K562 (cell line): ENCODE data around the gene CMSS1. TPM values are rescaled to one million over a fixed set of nuclear protein-coding genes. Genes with fewer than 3 reads are reported as not detected.
A peak's percentile ranks its signal among the peaks of the same experiment; 100 is the strongest.

ENCODE experiments used
- CUX1 ChIP-seq: fragments of 200-800 bp; sonication (Bioruptor generic); IDR thresholded peaks from 2 replicates; pipeline ENCODE4 v1.6.1; 2016; ENCODE audit warnings: missing genetic modification characterization, missing compliant biosample characterization
- DMBX1 ChIP-seq: fragments of 250-450 bp; sonication (Bioruptor Pico); IDR thresholded peaks from 2 replicates; pipeline ENCODE4 v1.8.0; 2022; ENCODE audit warnings: inconsistent platforms, mild to moderate bottlenecking, moderate library complexity, borderline replicate concordance
- GABPB2 ChIP-seq: fragments of 250-450 bp; sonication (Bioruptor Pico); conservative IDR thresholded peaks from 2 replicates; pipeline ENCODE4 v1.5.1; 2021; ENCODE audit warnings: mild to moderate bottlenecking
- HMGN3 ChIP-seq: IDR thresholded peaks from 2 replicates; pipeline ENCODE4 v1.6.1; 2011; ENCODE audit warnings: borderline replicate concordance, low read depth, mild to moderate bottlenecking, mixed read lengths, low read length; ENCODE audit not compliant: insufficient read length; ENCODE audit errors: extremely low read depth
- NR3C1 ChIP-seq: sonication (generic); formaldehyde crosslinking; IDR thresholded peaks from 2 replicates; pipeline ENCODE4 v1.8.1; 2022; ENCODE audit warnings: missing genetic modification reagents
- SMAD1 ChIP-seq: fragments of 150-350 bp; IDR thresholded peaks from 2 replicates; pipeline ENCODE4 v1.6.1; 2014; ENCODE audit warnings: low read length, low read depth; ENCODE audit not compliant: partially characterized antibody
- ZBTB40 ChIP-seq, 2 experiments: fragments of 450-650 bp in 1 of 2; sonication (generic) in 1 of 2; formaldehyde crosslinking in 1 of 2; IDR thresholded peaks; 2 replicates each; pipeline versions ENCODE4 v1.7.1 to v1.9.0; 2016 to 2022; ENCODE audit warnings: inconsistent platforms in 1 of 2, mild to moderate bottlenecking in 1 of 2, missing genetic modification reagents in 1 of 2
- ZKSCAN3 ChIP-seq: fragments of 250-450 bp; sonication (Bioruptor Pico); IDR thresholded peaks from 2 replicates; pipeline ENCODE4 v1.4.0; 2020
- ZNF232 ChIP-seq: sonication (generic); formaldehyde crosslinking; IDR thresholded peaks from 2 replicates; pipeline ENCODE4 v1.8.0; 2022; ENCODE audit warnings: mild to moderate bottlenecking, missing genetic modification reagents
- ZNF395 ChIP-seq: fragments of 200-800 bp; sonication (Bioruptor generic); IDR thresholded peaks from 2 replicates; pipeline ENCODE4 v1.6.1; 2017; ENCODE audit warnings: missing genetic modification characterization, missing compliant biosample characterization
- ZNF780A ChIP-seq: fragments of 250-450 bp; sonication (Bioruptor Pico); IDR thresholded peaks from 2 replicates; pipeline ENCODE4 v1.5.0; 2021; ENCODE audit warnings: mild to moderate bottlenecking
- polyA plus RNA-seq, 8 experiments: library from polyadenylated mRNA; depleted of rRNA in 4 of 8; stranded (reverse) in 5 of 8; unstranded in 3 of 8; fragments of >200 nt; fragmentation: Nextera tagmentation in 2 of 8; fragmentation: Illumina TruSeq in 1 of 8; extraction: Ambion mirVana in 2 of 8; extraction: Trizol in 1 of 8; gene quantifications; 2 replicates each; pipeline versions ENCODE4 v1.2.1 to v1.2.3, GENCODE V29; 2011 to 2014; ENCODE audit warnings: inconsistent platforms in 1 of 8, missing spikeins in 1 of 8
- total RNA-seq, 7 experiments: library from RNA; depleted of rRNA in 6 of 7; stranded (reverse); fragments of >200 nt in 6 of 7; fragmentation: Illumina TruSeq in 2 of 7; extraction: Trizol in 2 of 7; gene quantifications; 2 replicates each; pipeline versions ENCODE4 v1.2.1 to v1.2.3, GENCODE V29; 2011 to 2021; ENCODE audit warnings: low replicate concordance in 1 of 7

Gene CMSS1
- total and polyA plus RNA-seq, 9 of the 15 experiments (the other 6 are each of a cell fraction or from before 2014, with no cell fraction given): 46.9 to 109 (median 72.3) TPM

- TF ChIP-seq ZBTB40 (IDR thresholded peaks at IDR 0.05) (no peak), ZBTB40 (CRISPR knock-in tag; IDR thresholded peaks at IDR 0.05) (no peak), GABPB2 (CRISPR knock-in tag) (peak; percentile 91), DMBX1 (CRISPR knock-in tag) (peak; percentile 100), ZKSCAN3 (CRISPR knock-in tag) (peak; percentile 94), ZNF395 (CRISPR knock-in tag) (peak; percentile 100), ZNF780A (no peak; the same call in none of the 2 replicates), CUX1 (CRISPR knock-in tag) (peak; percentile 96), NR3C1 (CRISPR knock-in tag) (no peak), ZNF232 (CRISPR knock-in tag) (no peak), SMAD1 (no peak), HMGN3 (no peak)
Observed at GRCh38 chr3:99776516-99777209, 41.0 kb upstream of the CMSS1 start (continued).
